PC-9 (cell line): ENCODE data around the gene ATXN1.

Experiments used
- CTCF ChIP-seq: fragments of 200-600 bp; sonication (generic); conservative IDR thresholded peaks from 2 replicates; pipeline ENCODE4 v1.6.1; 2017; ENCODE audit warnings: mixed run types, antibody characterized with exemption, mild to moderate bottlenecking, moderate library complexity
- EZH2 ChIP-seq: fragments of 200-600 bp; sonication (generic); IDR thresholded peaks from 2 replicates; pipeline ENCODE4 v1.8.0; 2017; ENCODE audit warnings: antibody characterized with exemption, low read depth

- TF ChIP-seq CTCF (no peak), EZH2 (no peak)
Observed at GRCh38 chr6:16762268-16762549, 949 bp upstream of the ATXN1 start.
